ENCODE results near the gene MXD3. TPM values are rescaled to one million over a fixed set of nuclear protein-coding genes. Genes with fewer than 3 reads are reported as not detected.
A peak's percentile ranks its signal among the peaks of the same experiment; 100 is the strongest.
"Not testable (repeated sequence)": the region's sequence is repeated elsewhere in the genome, so short reads cannot be mapped to it uniquely, and the experiment has no call there.

MXD3 gene
- polyA plus RNA-seq, 1 experiment, result 2.8 TPM

DNA sequence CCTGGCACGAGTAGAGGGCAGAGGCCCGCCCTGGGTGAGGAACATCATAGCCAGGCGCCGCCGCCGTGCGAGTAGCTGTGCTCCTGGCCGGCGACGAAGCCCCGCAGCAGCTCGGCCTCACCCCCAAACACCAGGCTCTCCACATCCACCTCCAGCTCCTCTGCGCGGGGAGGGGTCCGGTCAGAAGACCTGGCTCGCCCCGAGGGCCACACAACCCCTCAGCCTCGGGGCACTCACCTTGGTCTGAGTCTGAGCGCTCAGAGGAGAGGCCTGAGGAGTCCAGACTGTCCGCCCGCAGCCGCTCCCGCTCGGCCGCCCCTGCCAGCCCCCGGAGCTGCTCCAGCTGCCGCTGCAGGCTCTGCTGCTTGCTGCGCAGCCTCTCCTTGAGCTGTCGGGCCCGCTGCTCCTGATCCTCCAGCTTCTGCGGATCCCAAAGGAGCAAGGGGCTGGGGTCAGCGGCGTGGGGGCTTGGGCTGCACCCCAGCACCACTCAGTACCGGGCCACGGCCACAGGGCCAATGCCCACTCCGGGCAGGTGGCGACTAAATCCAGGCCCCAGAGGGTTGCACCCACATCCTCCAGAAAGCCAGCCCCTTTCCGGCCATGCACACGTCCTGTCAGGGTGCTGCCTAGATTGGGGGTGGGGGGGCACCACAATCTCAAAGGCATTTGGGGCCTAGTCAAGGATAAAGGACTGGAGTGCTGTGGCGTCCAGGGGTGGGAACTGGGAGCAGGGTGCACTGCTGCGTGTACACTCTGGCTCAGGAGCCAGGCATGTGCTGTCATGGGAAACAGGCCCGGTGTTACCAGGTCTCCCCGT, 3.9 kb downstream of the MXD3 start:
- H3K9me3 ChIP-seq (ENCODE audit: control insufficient read depth, insufficient read depth, low read length), result no peaks in the 10 kb centered on the region; the same call in 1 of the 2 replicates
- no peak for DNase-seq (ENCODE audit: low read depth, low spot score)
- no peaks in the 10 kb centered on the region for H3K27me3 ChIP-seq (ENCODE audit: control insufficient read depth, insufficient read depth, low read length)
- TF ChIP-seq, protein P1, sequence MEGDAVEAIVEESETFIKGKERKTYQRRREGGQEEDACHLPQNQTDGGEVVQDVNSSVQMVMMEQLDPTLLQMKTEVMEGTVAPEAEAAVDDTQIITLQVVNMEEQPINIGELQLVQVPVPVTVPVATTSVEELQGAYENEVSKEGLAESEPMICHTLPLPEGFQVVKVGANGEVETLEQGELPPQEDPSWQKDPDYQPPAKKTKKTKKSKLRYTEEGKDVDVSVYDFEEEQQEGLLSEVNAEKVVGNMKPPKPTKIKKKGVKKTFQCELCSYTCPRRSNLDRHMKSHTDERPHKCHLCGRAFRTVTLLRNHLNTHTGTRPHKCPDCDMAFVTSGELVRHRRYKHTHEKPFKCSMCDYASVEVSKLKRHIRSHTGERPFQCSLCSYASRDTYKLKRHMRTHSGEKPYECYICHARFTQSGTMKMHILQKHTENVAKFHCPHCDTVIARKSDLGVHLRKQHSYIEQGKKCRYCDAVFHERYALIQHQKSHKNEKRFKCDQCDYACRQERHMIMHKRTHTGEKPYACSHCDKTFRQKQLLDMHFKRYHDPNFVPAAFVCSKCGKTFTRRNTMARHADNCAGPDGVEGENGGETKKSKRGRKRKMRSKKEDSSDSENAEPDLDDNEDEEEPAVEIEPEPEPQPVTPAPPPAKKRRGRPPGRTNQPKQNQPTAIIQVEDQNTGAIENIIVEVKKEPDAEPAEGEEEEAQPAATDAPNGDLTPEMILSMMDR (IDR thresholded peaks at IDR 0.05; ENCODE audit: low read depth, low read length), result no peak
- no peak overlapping the region for H3K27ac ChIP-seq (ENCODE audit: low read depth, low read length)
- ChIA-PET POLR2A (no interaction called here), CTCF (interaction anchor here (1.2 to 2.6 kb wide), 2 partner anchors 182 to 194 kb away, joined by 3 to 35 read pairs; no protein-coding TSS in a partner anchor)
- no peak overlapping the region for H3K4me3 ChIP-seq (ENCODE audit: low read depth, low read length)

DNA sequence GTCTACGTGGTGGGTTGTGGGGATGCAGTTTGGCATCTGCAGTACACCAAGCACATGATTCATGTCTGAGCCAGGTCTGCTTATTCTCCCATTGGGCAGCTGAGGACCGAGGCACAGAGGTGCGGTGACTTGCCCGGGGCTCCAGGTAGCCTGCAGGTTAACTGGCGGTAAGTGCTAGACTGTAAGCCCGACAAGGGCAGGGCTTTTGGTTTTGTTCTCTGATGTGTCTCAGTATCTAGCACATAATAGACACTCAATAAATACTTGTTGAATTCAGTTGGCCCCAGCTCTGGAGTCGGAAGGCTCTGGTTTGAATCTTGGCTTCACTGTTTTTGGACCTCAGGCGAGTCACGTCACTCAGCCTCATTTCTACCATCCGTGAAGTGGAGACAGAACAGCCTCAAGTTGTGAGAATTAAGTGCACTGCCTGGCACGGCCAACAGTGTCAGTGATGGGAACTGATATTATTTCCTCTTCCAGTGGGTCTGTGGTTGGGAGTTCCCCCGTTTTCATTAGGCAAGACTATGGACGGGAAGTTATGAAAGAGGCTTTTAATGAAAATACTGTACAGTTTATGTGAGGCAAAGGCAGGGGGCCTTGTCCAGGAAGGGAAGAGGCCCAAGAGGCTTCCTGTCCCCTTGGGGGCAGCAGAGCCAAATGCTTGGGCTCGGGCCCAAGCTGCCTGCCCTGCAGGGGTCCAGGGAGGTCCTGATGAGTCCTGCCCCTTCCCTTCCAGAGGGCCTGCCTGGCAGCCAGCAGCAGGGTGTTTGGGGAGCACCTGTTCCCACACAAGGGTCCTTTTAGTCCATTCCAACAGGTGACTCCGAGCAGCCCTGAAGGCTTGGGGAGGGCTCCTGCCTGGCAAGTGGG, 4.8 kb downstream of the MXD3 start:
- no peaks in the 10 kb centered on the region; the same call in 1 of the 2 replicates for H3K9me3 ChIP-seq (ENCODE audit: control insufficient read depth, insufficient read depth, low read length)
- TF ChIP-seq, protein P1 (IDR thresholded peaks at IDR 0.05; ENCODE audit: low read depth, low read length), result no peak
- ChIA-PET CTCF (no interaction called here), POLR2A (no interaction called here)
- no peak overlapping the region for H3K27ac ChIP-seq (ENCODE audit: low read depth, low read length)
- no peak for DNase-seq (ENCODE audit: low read depth, low spot score)
- no peak overlapping the region for H3K4me3 ChIP-seq (ENCODE audit: low read depth, low read length)
- H3K27me3 ChIP-seq (ENCODE audit: control insufficient read depth, insufficient read depth, low read length), result no peaks in the 10 kb centered on the region

DNA sequence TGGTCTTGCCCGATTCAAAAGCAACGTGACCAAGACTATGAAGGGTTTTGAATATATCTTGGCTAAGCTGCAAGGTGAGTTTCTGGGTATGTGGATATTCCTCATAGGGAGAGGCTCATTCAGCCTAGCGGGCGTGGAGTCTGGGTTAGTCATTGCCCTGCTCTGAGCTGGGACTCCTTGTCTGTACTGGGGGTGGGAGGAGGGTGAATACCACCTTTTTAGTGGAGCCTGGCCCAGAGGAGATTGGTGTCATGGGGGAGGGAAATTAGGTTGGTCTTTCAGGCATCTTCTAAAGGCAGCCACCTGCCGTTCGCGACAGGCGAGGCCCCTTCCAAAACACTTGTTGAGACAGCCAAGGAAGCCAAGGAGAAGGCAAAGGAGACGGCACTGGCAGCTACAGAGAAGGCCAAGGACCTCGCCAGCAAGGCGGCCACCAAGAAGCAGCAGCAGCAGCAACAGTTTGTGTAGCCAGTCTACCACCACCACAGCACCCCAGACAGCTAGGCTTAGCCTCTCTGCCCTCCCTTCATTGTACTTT, 5.5 kb downstream of the MXD3 start:
- H3K9me3 ChIP-seq (ENCODE audit: control insufficient read depth, insufficient read depth, low read length); H3K4me3 ChIP-seq (ENCODE audit: low read depth, low read length); H3K27ac ChIP-seq (ENCODE audit: low read depth, low read length); POLR2A ChIA-PET; DNase-seq (ENCODE audit: low read depth, low spot score); H3K27me3 ChIP-seq (ENCODE audit: control insufficient read depth, insufficient read depth, low read length); CTCF ChIA-PET: not testable (repeated sequence)

DNA sequence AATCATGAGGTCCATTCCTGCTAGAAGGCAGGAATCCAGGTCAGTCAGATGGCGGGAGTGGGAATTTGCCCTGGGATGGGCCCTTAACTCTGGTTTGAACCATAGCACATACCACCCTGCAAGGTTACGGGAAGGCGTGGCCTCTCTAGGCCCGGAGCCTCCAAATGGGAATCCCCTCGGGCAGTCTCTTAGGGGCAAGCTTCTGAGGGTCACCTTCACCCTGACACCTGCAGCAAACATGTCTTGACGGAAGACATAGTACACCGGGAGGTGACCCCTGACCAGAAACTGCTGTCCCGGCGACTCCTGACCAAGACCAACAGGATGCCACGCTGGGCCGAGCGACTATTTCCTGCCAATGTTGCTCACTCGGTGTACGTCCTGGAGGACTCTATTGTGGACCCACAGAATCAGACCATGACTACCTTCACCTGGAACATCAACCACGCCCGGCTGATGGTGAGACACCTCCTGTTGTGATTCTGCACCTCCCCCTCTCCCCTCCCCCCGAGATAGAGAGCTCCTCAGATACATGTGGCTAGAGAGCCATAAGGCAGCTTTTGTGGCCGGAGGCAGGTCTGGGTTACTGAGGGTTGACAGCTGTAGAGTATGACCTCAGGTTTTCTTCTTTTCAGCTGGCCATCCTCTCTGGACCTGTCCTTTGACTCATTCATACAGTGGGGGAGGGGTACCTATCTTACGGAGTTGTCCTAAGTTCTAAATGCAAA, 7.1 kb downstream of the MXD3 start:
- Histone ChIP-seq H3K27me3 (ENCODE audit: control insufficient read depth, insufficient read depth, low read length) (no peaks in the 10 kb centered on the region), H3K27ac (ENCODE audit: low read depth, low read length) (peak overlapping the region; percentile 39), H3K4me3 (ENCODE audit: low read depth, low read length) (peak overlapping the region; percentile 89), H3K9me3 (ENCODE audit: control insufficient read depth, insufficient read depth, low read length) (no peaks in the 10 kb centered on the region; the same call in 1 of the 2 replicates)
- ChIA-PET CTCF (interaction anchor here (0.7 to 4.0 kb wide), 2 partner anchors 14 to 191 kb away, joined by 4 to 33 read pairs; no protein-coding TSS in a partner anchor), POLR2A (interaction anchor here (0.6 kb wide), 1 partner anchor 142 kb away, joined by 3 read pairs; no protein-coding TSS in a partner anchor)
- TF ChIP-seq, protein P1 (IDR thresholded peaks at IDR 0.05; ENCODE audit: low read depth, low read length), result no peak
- DNase-seq (ENCODE audit: low read depth, low spot score), result no peak

DNA sequence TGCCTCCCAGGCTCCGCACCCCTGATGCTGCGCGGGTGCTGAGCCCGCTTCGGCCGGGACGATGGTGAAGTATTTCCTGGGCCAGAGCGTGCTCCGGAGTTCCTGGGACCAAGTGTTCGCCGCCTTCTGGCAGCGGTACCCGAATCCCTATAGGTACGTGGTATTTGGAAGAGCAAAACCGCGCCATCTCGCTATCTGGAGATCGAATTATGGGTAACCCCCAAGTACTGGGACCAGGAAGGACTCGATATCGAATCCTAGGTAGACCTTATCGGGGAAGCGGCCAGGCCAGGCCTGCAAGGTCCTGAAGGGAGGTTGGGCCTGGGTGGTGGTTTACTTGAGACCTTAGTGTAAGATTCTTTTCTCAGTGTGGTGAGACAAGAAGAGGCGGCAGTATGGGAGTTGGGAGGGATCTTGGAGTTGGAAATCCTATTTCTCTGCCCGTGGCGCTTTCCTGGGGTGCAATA, 7.7 kb downstream of the MXD3 start:
- TF ChIP-seq, protein P1 (IDR thresholded peaks at IDR 0.05; ENCODE audit: low read depth, low read length), result no peak
- Histone ChIP-seq H3K9me3 (ENCODE audit: control insufficient read depth, insufficient read depth, low read length) (no peaks in the 10 kb centered on the region; the same call in 1 of the 2 replicates), H3K27ac (ENCODE audit: low read depth, low read length) (peak overlapping the region; percentile 39), H3K27me3 (ENCODE audit: control insufficient read depth, insufficient read depth, low read length) (no peaks in the 10 kb centered on the region), H3K4me3 (ENCODE audit: low read depth, low read length) (peak overlapping the region; percentile 89)
- POLR2A ChIA-PET, result interaction anchor here (0.6 to 1.2 kb wide), 2 partner anchors 9 to 183 kb away, joined by 4 to 7 read pairs; no protein-coding TSS in a partner anchor
- no peak for DNase-seq (ENCODE audit: low read depth, low spot score)
- CTCF ChIA-PET, result interaction anchor here (1.0 to 4.0 kb wide), 4 partner anchors 10 to 230 kb away, joined by 3 to 33 read pairs (median 4); no protein-coding TSS in a partner anchor
